Thoracic aorta (tissue), 2 donors: ENCODE results near the gene HDAC4. TPM values are rescaled to one million over a fixed set of nuclear protein-coding genes. Genes with fewer than 3 reads are reported as not detected.

Source experiments
- ATAC-seq: fragments of 150-250 bp; one replicate; pipeline ENCODE4 v1.8.0; 2017; ENCODE audit warnings: low read depth; ENCODE audit not compliant: insufficient number of reproducible peaks, low FRiP score
- DNase-seq: peaks from one replicate; pipeline ENCODE4 v3.0.0-alpha.2; 2020; ENCODE audit warnings: low spot score
- H3K27ac ChIP-seq, 2 donors: fragments of 200-600 bp; sonication (generic); 1 replicate in 1 of 2; 2 replicates in 1 of 2; pipeline ENCODE4 v1.5.1; 2016; ENCODE audit warnings: mild to moderate bottlenecking in 2 of 2, moderate library complexity in 2 of 2
- H3K27me3 ChIP-seq: fragments of 200-600 bp; sonication (generic); replicated peaks from 2 replicates; pipeline ENCODE4 v1.6.0; 2016; ENCODE audit warnings: mild to moderate bottlenecking; ENCODE audit not compliant: insufficient read depth
- H3K36me3 ChIP-seq: fragments of 200-600 bp; sonication (generic); one replicate; pipeline ENCODE4 v1.5.1; 2016
- H3K4me1 ChIP-seq, 2 donors: fragments of 200-600 bp; sonication (generic); 1 replicate in 1 of 2; 2 replicates in 1 of 2; pipeline versions ENCODE4 v1.5.1 to v1.6.0; 2016; ENCODE audit warnings: low read depth in 2 of 2, mild to moderate bottlenecking in 1 of 2; ENCODE audit not compliant: control insufficient read depth in 1 of 2
- H3K4me3 ChIP-seq: fragments of 200-600 bp; sonication (generic); 2 replicates; pipeline ENCODE4 v1.5.1; 2016; ENCODE audit warnings: mild to moderate bottlenecking
- H3K9me3 ChIP-seq: fragments of 200-600 bp; sonication (generic); 2 replicates; pipeline ENCODE4 v1.5.1; 2016
- total RNA-seq, 2 donors: library from RNA; depleted of rRNA; stranded (reverse); fragments of >200 nt; gene quantifications; one replicate each; pipeline versions ENCODE4 v1.1.0 to v1.2.3, GENCODE V29; 2016
- TF ChIP-seq, protein P1 (sequence below): fragments of 200-600 bp; sonication (generic); IDR thresholded peaks from one replicate; pipeline ENCODE4 v1.5.1; 2019; ENCODE audit warnings: antibody characterized with exemption

The HDAC4 gene
- total RNA-seq, 2 donors from 2014 or later, result 79.2 to 163 TPM

DNA sequence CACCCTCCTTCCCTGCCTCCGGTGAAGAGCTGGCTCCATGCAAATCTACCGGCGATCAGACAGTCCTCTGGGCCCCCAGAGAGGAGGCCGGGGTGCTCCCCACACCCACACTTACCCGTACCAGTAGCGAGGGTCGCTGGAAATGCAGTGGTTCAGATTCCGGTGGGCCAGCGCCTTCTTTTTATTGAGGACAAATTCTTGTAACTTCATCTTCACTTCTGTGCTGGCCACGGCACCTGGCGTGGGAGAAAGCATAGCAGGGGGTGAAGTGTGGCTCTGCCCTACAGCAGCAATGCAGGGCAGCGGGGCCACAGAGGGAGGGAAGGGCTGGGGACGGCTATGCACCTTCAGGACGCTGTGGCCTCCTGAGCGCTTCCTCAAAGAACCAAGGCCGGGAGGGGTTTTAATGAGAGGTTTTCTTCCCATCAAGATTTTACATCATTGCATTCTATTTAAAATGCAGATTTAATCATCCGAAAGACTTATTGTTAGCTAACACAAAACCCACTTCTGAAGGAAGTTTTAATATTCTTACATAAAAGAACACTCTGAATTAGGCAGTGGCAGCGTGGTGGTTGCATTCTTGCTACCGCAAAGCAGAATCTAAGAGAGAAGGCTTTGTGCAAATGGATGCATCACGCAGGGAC lies 237.0 kb downstream of the HDAC4 start:
- peaks cover 11% of the 10 kb centered on the region for H3K36me3 ChIP-seq
- no peak for ATAC-seq
- no peaks in the 10 kb centered on the region for H3K4me1 ChIP-seq
- H3K9me3 ChIP-seq, result no peaks in the 10 kb centered on the region
- TF ChIP-seq, protein P1, sequence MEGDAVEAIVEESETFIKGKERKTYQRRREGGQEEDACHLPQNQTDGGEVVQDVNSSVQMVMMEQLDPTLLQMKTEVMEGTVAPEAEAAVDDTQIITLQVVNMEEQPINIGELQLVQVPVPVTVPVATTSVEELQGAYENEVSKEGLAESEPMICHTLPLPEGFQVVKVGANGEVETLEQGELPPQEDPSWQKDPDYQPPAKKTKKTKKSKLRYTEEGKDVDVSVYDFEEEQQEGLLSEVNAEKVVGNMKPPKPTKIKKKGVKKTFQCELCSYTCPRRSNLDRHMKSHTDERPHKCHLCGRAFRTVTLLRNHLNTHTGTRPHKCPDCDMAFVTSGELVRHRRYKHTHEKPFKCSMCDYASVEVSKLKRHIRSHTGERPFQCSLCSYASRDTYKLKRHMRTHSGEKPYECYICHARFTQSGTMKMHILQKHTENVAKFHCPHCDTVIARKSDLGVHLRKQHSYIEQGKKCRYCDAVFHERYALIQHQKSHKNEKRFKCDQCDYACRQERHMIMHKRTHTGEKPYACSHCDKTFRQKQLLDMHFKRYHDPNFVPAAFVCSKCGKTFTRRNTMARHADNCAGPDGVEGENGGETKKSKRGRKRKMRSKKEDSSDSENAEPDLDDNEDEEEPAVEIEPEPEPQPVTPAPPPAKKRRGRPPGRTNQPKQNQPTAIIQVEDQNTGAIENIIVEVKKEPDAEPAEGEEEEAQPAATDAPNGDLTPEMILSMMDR, result no peak
- H3K27me3 ChIP-seq, result no peaks in the 10 kb centered on the region
- no peak overlapping the region for H3K27ac ChIP-seq
- no peak overlapping the region for H3K4me3 ChIP-seq
- DNase-seq, result no peak

DNA sequence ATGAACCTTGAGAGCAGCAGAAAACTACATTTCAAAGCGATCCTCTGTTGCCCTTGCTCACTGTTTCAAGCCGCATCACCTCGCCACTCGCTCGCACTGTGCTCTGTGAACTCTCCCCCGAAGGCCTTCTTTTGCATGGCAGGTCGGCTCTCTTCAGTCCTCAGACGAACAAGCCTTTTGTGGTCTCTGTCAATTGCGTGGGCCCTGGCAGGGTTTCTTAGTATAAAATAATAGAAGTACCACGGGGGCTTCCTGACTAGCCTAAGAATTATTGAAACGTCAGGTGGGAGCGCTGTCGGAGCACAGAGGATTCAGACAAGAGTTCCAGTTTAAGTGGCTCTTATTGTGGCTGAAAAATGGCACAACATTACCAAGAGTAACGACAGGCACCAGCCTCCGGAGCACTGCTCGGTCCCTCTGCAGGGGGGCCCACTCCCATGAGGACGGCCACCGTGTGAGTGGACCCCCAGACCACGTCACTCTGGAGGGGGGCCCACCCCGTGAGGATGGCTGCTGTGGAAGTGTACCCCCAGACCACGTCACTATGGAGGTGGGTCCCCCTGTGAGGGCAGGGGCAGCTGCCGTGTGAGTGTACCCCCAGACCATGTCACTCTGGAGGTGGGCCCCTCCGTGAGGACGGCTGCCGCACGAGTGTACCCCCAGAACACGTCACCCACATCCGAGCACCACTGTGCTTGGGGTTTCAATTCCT lies 237.7 kb downstream of the HDAC4 start:
- ATAC-seq, result no peak
- DNase-seq, result no peak
- no peak overlapping the region for H3K27ac ChIP-seq
- no peaks in the 10 kb centered on the region for H3K4me1 ChIP-seq
- H3K9me3 ChIP-seq, result no peaks in the 10 kb centered on the region
- peaks cover 11% of the 10 kb centered on the region for H3K36me3 ChIP-seq
- TF ChIP-seq, protein P1, result no peak
- H3K4me3 ChIP-seq, result no peak overlapping the region
- no peaks in the 10 kb centered on the region for H3K27me3 ChIP-seq

DNA sequence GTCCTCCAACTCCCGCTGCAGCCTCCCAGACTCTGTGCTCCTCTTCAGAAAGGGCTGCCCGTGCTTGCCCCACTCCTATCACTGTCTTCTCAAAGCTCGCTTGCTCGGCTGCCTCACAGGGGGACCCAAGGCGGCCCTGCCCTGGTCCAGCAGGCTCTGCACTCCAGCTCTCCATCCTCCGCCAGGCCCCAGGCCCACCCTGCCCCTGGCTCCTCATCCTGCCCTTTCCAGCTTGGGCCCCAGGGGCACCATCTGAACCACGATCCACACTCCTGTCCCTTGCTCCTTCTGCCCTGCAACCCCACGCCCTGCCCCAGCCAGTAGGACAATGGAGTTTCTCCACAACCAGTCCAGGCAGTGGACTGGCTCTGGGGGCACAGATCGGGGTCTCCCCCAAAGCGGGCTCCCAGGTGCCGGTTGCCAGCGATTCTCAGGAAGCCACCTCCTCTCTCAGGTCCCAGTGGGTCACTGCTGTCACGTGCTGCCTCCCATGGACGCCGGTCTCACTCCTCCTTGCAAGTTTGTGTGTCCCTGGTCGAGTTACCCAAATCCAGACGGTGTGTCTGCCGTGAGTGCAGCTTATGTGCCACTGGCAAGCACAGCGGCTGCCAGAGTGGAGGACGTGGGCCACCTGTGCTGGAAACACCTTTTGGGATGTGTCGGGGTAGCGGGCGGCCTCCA lies 238.5 kb downstream of the HDAC4 start:
- Histone ChIP-seq H3K4me3 (no peak overlapping the region), H3K4me1 (no peaks in the 10 kb centered on the region), H3K36me3 (peaks cover 11% of the 10 kb centered on the region), H3K27me3 (no peaks in the 10 kb centered on the region), H3K27ac (no peak overlapping the region), H3K9me3 (no peaks in the 10 kb centered on the region)
- TF ChIP-seq, protein P1, result no peak
- DNase-seq (no peak), ATAC-seq (no peak)

DNA sequence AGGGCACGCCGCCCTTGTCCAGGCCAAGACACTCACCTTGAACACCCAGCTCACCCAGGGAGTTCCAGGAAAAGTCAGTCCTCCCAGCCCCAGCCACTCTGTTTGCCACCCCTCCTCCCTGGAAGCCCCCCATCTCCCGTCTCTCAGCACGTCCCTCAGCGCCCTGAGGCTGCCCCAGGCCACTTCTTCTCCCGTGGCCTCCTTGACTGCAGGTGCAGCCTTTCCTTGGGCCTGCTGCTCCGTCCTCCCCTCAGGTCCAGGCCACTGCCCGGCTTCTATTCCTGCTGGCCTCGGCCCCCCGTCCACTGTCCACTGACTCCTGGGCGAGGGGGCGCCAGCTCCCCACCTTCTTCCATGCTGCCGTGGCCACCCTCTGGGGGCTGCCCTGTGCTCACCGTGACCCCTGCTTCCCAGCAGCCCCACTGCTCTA lies 239.1 kb downstream of the HDAC4 start:
- ATAC-seq (no peak), DNase-seq (no peak)
- H3K27me3 ChIP-seq, result no peaks in the 10 kb centered on the region
- TF ChIP-seq, protein P1, result no peak
- no peaks in the 10 kb centered on the region for H3K4me1 ChIP-seq
- no peak overlapping the region for H3K4me3 ChIP-seq
- H3K27ac ChIP-seq, result no peak overlapping the region
- peaks cover 11% of the 10 kb centered on the region for H3K36me3 ChIP-seq
- no peaks in the 10 kb centered on the region for H3K9me3 ChIP-seq
